HG03342 (cell line): ENCODE measurements around the gene TMEM54.

Experiments used
- ATAC-seq: cut with Tn5 transposase; IDR thresholded peaks from one replicate; pipeline ENCODE4 v1.9.1; 2021; ENCODE audit warnings: mild to moderate bottlenecking, moderate library complexity; ENCODE audit not compliant: unreplicated experiment

Gene TMEM54

DNA sequence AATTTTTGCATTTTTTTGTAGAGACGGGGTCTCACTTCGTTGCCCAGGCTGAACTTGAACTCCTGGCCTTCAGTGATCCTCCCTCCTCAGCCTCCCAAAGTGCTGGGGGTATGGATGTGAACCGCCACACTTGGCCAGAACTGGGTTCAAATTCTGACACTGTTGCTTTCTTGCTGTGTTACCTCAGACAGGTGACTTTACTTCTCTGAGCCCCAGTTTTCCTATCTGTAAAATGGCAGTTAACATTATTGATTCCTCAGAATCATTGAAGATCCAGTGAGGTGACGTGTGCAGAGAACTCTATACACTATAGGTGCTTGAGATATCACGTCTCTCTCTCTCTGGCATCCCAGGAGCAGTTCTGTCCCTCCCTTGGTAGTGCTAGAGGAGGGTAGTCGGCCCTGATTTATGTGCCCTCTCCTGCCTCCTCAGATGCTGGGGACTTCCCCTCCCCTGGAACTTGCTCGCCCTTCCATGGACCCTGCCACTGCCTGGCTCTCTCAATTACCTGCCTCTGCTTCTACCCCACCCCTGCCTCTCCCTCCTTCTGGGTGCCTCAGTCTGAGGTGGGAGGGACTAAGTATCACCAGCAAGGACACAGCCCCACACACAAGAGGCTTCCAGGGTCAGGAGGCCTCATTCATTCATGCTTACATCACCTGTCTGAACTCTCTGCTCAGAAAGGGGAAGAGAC, 17.7 kb downstream of the TMEM54 start:
- no peak for ATAC-seq

DNA sequence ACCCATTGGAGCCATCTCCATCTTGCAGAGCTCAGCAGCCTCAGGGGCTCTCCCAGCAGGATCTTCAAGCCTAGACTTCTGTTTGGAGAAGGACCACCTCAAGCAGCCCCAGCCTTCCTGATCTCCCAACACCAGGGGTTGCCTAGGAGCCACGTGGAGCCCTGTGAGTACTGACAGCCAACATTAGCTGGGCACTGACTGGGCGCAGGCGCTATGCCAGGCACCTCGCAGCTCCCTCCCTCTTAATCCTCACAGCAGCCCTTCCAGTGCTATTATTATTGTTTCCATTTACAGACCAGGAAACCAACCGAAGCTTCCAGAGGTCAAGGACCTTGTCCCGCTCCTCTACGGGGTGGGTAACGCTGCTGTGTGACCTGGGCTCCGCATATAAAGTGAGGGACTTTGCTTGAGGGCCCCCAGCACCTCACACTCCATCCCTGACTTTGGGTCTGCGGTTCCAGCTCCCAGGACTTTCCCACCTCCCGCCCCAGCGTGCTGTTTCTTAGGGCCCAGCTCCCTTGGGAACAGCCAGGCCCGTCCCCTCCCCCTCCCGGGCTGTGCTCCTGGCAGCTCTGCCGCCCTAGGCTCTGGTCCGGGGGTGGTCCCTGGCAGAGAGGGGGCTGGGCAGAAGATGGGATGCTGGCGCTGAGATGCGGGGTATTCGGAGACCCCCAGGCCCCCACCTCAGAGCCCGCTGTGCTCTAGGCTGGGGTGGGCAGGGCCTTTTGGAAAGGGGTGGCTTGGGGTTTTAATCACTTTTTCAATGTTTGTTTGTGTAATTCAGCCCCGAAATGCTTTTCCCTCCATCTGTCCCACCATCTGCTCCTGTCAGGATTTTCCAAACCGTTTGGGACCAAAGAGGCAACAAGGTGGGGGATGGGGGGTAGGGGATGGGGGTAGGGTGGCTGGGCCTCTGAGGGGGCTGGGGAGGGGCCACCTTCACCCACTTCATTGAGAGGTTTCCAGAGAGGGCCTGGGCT, 19.0 kb downstream of the TMEM54 start:
- no peak for ATAC-seq

DNA sequence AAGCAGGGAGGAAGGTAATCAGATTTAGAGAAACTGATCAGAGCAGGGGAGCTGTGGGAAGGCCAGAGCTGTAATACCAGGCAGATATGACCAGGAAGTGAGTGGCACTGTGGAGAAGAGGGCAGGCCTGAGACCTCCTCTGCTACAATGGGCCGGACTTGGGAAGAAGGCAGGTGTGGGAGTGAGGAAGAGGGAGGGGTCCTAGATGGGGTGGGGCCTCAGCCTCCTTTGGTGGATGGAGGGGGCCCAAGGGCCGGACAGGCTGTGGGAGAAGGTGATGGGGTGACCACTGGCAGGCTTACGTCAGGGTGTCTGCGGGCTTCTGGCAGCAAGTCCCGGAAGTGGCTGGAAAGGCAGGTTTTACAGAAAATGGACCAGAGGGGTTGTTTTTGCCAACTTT, 19.9 kb downstream of the TMEM54 start:
- ATAC-seq = no peak

DNA sequence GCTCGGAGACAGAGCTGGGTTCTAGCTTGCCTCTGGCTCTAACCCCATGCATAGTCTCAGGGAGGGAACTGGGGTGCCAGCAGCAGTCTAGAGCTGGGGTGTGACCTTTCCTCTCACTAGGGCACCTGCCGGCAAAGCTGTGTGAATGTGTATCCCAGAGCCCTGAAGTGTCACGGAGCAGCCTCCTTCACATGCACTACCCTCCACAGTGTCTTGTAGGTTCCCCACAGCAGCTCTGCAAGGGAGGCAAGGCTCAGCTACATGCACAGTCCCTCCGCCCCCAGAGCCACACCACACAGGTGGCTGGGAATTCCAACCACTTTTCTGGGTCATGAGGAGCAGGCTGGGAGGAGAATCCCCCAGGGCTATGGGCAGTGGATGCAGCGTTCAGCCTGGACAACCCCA, 22.6 kb downstream of the TMEM54 start:
- ATAC-seq = no peak

DNA sequence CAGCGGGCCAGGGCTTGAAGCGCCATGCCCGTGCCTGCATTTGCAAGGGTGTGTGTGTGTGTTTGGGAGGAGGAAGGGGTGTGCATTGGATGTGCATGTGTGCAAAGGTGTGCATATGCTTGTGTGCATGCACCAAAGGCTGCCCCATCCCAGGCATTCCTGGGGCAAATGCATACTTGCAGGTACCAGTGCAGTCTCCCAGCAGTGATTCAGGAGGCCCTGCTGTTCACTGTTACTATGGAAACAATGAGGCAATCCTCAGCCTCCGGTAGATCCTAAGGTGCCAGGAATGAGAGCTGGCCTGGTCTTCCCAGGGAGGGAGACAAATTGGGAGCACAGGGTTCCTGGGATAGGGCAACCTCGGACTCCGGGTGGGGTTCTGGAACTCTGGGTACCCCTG, 23.0 kb downstream of the TMEM54 start:
- no peak for ATAC-seq

DNA sequence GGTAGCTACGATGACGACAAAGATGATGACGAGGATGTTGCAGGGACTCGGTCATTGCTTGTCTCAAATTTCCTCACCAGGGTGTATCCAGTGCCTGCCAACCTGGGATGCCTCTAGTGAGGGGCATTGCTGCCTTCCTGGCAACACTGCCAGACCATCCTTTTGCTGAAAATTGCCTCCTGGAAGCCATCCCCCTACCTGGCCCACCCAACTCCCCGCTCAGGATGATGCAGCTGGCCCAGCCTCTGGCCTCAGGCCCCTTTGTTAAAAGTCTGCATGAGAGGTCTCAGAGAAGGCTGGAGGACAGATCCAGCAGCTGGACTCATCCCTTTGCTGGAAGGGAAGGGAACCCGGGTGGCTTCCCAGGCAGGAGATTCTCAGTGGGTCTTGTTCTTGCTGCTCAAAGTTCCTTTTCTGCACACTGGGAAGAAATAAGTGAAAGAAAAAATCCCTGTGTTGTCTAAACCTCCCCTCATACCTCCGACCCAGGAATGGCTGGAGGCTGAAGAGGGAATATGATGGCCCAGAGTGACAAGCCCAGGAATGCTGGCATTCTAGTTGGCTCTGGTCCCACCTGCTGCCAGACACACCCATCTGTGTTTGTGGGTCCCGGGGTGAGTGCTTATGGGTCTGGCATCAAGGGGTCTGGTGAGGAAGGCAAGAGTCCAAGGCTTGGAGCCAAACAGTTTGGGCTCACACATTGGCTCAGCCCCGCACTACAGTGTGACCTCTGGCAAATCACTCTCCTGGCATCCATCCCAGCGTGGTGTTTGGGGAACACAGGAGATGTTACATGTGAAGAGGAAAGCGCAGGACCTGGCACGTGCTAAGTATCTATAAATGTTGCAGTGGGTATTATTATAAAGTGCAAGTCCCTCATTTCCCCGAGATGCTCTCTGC, 23.7 kb downstream of the TMEM54 start:
- ATAC-seq = no peak

DNA sequence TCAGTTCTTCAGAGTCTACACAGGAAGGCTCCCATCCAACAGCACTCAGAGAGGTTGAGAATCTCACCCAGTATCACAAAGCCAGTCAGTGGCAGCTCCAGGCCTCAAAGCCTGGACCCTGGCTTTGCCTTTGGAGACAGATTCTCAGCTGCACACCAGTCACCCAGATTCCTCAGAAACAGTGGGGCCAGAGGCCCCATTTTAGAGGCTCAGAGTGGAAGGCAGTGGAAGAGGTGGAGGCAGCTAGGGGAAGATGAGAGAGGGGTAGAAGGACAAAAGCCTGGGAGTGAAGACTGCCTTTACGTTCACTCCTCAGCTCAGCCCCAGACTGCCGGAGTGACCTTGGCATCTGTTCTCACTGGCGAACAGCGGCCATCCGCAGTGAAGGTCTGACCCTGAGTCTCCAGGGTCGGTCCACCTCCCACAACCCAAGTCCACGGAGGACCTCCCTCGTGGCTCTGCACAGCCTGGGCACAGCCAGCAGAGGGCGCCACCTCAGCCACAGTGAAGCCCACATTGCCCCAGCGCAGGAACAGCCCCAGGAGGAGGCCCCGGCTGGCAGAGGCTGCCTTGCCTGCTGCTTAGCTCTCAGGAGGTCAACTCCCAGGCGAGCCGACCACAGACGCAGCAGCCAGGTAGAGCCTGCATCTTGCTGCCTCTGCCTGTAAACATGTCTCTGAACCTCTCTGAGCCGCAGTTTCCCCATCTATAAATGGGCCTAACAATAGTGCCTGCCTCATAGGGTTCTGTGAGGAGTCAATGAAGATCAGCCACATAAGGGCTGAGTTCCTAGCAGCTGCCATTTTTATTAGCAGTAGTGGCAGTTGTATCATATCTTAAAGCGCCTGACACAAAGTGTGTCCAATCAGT, 24.6 kb downstream of the TMEM54 start:
- ATAC-seq = no peak

DNA sequence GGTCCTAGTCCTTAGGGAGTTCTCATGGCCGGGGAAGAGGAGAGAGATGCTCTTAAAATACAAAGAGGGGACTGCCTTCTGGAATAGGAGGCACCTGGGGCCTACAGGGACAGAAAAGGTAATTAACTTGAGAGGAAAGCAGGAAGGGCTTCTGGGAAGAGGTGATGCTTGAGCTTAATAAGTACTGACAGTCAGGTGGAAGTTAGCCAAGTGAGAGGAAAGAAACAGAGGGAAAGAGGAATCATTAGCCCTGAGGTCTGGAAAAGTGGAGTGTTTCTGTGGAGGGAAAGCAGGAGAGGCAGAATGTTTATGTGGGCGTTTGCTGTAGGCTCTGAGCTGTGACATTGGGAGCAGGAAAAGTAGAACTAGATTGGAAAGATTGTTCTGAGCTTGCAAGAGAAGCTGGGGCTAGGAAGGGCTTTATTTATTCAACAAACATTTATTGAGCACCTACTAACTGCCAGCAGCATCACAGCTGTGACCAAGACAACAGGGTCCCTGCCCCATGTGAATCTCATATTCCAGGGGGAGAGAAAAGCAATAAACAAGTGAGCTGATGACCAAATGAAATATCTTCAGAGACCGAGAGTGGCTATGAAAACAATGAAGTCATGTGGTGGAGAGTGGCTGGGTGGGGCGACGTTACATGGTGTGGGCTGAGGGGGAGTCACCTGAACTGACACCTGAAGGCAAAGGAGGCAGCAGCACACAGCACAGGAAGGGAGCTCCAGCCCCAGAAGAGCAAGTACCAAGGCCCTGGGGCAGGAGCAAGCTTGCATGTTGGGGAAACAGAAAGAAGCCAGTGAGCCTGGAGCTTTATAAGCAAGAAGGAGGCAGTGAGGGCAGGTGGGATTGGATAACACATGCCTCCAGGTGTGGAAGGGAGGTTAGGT, 26.1 kb downstream of the TMEM54 start:
- no peak for ATAC-seq

DNA sequence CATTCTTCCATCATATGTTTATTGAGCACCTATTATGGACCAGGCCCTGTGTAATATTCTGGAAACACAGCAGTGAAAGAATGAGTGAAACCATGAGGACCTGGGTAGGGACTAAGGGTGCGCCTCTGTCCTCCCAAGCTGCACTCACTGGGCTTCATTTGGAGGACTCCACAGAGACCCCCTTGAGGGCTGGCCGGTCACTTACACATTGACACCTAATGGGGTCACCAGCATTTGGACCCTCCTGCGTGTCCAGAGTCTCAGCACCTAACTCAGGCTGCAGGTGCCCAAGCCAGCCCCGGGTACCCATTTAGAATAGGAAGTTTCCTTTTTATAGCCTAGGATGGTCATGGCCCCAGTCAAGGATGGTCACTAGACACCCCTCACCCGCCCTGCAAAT, 27.7 kb downstream of the TMEM54 start:
- no peak for ATAC-seq

DNA sequence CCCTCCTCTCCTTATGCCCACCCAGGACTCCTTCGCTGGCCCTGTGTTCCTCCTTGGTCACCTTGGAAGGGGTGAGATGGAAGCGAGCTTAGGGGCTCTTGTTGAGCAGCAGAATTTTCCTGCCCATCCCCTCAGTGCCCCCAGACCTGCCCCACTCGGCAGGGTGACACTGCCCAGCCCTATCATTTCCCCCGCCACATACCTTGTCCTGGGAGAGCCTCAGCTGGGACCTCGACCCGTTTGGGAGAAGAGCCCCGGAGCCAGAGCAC, 29.1 kb downstream of the TMEM54 start:
- no peak for ATAC-seq

DNA sequence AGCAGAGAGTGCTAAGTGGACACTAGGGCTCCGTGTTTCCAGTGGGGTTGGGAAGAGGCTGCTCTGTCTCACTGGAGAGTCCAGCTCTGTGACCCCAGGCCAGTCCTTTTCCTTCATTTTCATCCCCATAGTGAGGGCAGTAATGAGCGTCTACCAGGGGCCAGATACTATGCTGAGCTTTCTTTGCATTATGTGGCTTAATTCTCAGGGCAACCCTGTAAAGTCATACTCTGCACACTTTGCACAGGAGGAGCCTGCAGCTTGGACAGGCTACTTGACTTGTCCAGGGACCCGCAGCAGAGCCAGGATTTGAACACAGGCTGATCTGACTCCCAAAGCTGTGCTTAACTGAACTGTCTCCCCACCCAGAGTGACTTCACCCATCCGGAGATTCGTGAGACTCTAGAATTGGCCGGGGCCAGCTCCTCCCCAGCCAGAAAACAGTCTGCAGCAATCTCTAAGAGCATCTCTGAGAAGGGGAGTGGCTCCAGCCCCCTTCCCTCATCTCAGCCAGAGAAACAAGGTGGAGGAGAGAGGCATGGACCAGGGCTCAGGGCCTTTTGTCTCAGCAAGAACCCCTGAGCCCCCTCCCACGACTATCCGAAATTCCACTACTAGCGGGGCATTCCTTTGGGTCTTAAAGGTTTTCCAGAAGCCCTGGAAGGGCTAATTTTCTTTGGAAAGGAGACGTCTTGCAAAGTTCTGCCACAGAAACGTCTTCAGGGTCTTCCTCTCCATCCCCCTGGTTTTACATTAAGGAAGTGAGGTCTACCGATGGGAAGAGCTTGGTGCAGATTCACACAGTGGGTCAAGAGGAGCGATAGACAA, 29.6 kb downstream of the TMEM54 start:
- no peak for ATAC-seq

DNA sequence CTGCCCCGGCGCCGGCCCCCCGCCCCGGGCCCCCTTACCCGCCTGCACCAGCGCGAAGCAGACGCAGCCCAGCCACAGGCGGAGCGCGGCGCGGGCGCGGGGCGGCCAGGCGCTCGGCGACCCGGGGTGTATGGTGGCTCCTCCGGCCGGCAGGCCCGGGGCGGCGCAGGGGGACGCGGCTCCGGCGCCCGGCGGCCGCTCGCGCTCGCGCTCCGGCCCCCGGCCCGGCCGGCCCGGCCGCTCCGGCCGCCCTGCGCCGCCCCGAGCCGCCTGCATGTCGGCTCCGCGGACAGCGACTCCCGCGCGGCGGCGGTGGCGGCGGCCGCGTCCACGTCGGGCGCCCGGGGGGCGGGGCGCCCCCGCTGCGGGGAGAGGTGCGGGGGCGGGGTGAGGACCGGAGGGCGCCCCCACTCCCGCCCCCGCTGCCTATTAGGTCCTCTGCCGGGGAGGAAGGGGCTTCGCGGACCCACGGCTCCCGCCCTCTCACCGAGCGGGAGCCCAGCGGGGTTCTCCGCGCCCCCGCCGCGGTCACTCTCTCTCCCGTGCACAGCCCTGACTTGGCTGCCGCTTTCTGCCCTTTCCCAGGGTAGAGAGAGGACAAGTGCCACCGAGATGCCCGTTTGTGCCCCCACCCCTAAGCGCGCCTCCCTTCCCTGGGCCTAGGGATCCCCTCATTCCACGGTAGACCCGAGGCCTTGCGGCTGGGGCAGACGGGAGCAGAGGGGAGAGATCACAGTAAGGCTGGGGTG, 30.4 kb downstream of the TMEM54 start, which contains the start of gene FNDC5:
Gene FNDC5, minus strand, starts transcription at position 298 of the 749 bp plus-strand sequence.
- no peak for ATAC-seq

DNA sequence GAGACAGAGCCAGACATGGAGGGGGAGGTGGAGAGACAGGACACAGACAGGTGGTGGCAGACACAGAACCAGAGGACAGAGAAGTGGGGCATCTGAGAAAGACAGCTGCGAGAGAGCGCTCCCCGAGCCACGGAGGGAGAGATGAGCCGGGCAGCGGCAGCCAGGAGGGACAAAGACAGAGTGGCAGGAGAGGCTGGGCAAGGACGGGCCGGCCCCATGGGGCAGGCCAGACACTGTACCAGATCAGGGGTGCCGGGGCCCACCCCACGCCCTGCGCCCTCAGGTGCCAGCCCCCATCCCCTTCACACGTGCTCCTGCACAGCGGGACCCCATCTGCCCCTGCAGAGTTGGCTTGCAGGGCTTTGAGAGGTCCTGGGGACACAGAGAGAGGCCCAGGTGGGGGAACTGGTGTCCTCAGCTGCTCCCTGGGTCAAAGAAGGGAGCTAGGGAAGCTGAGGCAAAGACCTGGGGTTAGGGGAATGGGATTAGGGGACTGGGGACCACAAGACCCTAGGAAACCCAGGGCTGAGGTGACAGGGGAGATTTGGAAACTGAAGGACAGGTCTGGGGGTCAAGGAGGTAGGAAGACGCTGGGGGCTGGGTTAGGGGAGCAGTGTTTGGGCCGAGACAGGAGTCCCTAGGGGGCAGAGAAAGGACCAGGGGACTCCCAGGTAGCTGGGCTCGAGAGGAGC, 31.1 kb downstream of the TMEM54 start:
- no peak for ATAC-seq

DNA sequence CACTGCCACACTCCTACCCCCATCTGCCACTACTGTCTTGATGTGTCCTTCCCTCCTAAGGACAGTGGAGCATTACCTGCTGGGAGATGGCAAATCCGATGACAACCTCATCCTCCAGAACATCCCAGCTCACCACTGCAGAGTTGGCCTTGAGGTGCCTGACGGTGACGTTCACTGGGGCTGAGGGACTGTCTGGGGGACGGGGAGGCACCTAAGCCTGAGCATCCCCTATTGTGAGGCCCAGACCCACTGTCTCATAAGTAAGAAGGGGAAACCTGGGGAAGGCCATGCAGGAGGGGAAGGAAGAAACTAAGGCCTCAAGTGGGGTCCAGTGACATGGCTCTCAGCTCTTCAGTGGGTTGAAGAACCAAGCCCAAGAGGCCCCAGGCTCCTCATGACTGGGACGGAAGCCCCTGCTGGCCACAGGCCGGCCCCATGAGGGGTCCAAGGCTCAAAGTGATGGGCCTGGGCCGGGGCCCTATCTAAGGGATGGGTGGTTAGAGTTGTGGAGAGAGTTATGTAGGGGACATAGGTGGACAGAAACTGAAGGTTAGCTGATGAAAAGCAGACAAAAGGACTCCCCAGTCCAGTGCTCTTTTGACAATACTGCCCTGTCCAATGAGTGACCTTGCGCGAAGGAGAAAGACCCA, 32.3 kb downstream of the TMEM54 start:
- no peak for ATAC-seq

DNA sequence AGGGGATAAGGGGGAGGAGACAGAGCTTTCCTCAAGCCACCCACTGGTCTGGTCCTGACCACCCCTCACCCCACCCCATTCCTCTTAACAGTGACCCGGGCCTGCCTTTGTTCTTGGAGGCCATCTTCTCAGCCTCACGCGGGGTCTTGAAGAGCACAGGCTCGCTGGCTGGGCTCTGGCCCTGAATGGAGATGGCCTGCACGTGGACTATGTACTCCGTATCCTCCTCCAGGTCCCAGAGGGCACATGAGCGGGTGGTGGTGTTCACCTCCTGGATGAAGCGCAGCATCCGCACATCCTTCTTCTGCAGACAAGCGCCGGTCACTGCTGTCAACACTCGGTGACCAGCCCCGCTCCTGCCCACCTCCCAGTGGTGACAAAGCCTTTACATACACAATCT, 33.1 kb downstream of the TMEM54 start:
- ATAC-seq = no peak

DNA sequence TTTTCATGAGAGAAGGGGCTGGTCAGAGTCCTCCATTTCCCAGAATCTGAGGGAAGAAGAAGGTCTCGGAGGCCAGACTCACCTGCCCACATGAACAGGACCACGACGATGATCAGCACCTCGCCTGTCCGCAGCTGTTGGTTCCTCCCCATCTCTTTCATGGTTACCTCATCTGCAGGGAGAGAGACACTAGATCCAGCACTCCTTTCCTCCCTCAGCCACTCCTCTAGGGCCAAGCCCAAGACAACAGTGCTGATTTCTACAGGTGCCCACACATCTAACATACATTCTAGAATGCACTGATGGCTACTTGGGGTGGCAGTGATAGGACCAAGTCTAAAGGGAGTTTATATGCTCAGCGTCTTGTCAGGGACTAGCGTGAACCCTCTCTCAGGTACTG, 33.5 kb downstream of the TMEM54 start:
- ATAC-seq = no peak

DNA sequence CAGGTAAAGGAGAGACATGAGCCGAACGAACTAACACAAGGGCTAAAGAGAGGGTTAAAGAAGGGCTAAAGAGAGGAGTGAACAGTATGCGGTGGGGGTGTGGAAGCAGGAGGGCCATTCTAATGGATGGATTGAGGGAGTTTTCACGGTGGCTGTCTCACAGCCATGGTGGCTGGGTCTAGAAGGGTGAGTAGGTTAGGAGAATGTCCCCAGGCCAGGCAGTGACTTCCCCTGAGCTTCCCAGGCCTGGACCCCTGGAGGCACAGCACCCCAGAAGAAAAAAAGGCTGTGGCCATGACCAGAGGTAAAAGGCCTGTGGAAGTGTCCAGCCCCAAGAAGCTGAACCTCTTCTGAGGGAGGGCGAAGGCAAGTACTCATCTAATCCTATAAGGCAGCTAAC, 34.0 kb downstream of the TMEM54 start:
- no peak for ATAC-seq
